ENCODE data around the gene TK2.

The TK2 gene

DNA sequence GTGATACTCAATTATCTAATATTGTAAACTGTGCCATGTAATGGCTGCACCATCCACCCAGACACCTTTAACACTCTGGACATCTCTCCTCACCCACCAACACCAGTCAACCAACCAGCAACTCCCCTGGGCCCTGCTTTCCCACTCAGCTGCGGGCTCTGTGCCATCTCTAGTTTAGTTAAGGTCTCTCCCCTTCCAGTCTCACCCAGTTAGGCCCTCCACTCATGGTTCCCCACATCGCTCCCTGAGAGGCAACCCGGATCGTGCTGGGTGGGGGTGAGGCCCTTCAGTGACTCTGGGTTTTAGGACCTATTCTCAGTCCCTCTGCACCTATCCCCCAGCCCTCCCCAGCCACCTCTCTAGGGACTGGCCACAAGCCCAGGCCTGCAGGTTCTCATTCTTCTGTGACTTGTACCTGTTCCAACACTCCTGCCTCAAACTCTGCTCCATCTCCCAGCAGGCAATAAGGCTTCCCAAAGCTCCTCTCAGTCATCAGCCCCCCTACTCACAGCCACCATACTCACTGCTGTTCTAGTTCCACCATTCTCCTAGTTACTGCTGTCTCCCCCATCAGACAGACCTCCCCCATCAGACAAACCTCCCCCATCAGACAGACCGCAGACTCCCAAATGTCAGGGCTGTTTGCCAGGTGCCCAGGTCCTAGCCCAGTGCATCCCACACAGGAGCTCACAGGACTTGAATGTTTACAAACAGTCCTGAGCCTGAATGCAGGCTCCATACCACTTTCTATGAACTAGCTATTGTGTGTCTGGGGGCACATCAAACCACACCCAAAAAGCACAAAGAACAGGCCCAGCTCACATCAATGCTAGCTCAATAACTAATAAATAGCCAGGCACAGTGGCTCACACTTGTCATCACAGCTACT, 2.6 kb downstream of the TK2 start:
- no peak for DNase-seq (ENCODE audit: low read depth in 1 of 2, low spot score in 1 of 2)

DNA sequence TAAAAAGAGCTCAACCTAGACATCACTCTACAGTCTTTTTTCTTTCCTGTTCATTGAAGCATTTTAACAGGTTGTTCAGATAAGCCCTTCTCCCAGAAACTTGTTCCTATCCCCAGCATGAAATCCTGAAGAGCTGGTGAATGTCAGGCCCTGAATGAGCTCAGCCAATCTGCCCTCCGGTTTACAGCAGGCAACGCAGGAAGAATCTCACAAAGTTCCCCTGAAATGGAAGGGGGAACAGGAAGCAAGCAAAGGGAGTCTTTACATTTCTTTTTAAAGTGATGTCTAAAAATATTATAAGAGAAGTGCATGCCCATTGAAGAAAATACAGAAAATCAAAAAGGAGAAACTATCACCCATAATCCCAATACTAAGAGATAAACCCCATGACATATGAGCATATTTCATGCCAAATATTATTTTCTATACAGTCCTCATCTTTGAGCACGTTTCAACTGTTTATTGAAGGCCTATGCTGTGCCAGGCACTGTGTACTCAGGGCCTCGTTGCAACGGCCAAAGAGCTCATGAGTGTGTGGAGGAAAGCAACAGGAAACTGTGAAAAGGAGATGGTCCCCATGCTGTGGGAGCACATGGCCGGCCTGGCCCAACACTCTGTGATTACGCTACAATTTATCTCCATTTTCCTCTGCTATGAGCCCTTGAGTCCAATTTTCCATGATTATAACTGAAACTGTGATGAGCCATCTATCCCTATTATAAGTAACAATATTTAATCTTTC, 5.7 kb downstream of the TK2 start:
- DNase-seq (ENCODE audit: low read depth in 1 of 2, low spot score in 1 of 2) = no peak

- DNase-seq (ENCODE audit: low read depth in 1 of 2, low spot score in 1 of 2) = no peak
Measured at GRCh38 chr16:66543541-66543940, 6.4 kb downstream of the TK2 start.

- DNase-seq (ENCODE audit: low read depth in 1 of 2, low spot score in 1 of 2) = no peak
Measured at GRCh38 chr16:66542396-66542795, 7.5 kb downstream of the TK2 start.

GRCh38 chr16:66541388-66542355, 8.2 kb downstream of the TK2 start:
- no peak for DNase-seq (ENCODE audit: low read depth in 1 of 2, low spot score in 1 of 2)

DNA sequence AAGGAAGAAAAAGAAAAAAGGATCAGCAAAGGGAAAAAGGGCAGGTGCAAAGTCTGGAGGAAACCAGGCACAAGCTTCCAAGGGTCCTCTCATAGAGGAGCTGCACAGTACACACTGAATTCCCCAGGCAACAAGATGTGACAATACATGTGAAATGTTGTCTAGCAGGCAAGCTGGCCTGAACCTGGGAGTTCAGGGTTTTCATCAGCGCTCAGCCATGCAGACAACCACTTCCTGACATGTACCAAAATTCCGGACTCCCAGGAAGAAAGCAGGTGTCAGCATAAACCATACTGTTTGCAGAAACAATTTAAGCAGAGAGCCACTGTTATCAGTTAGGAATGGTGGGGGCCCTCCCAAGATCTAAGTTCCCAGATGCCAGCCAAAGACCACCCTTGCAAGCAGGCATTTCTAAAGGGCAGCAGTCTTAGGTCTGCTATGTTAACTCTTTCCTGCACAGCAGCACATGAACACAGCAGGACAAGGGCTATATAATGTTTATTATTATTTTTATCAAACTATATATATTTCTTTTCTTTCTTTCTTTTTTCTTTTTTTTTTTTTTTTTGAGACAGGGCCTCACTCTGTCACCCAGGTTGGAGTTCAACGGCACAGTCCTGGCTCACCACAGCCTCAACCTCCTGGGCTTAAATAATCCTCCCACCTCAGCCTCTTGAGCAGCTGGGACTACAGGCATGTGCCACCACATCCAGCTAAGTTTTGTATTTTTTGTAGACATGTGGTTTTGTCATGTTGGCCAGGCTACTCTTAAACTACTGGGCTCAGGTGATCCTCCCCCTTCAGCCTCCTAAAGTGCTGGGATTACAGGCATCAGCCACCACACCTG, 10.1 kb downstream of the TK2 start:
- no peak for DNase-seq (ENCODE audit: low read depth in 1 of 2, low spot score in 1 of 2)

DNA sequence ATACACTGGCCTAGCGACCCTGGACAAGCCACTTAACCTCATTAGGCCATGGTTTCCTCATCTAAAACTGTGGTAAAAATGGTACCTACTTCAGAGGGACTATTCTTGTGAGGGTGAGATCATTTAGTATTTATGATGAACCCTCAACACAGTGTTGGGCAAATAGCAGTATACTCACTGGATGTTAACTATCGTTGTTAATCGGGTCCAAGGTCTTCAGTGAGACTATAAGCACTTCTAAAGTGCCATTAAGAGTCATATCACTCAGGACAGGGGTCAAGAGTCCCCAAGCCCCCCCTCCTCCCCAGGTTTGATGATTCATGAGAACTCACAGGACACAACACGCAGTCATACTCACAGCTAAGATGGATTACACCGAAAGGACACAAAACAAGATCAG, 11.0 kb downstream of the TK2 start:
- DNase-seq (ENCODE audit: low read depth in 1 of 2, low spot score in 1 of 2) = no peak

DNA sequence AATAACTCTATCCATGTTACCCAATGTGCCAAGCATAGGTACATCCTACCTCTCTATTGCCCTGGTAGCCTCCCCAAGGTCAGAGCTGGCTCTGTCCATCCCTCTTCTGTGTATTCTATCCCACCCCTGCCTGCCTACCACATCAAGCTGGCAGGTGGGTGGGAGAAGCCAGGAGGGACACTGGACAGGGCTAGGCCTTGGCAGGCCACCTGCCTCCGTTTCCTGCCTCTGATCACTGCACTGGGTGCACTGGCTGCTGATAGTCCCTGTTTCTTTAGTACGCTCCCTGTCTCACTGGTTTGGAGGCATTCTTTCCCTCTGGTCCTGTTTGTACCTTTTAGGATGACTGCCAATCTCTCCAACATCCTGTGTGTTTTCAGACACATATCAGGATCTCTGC, 12.7 kb downstream of the TK2 start:
- no peak for DNase-seq (ENCODE audit: low read depth in 1 of 2, low spot score in 1 of 2)

DNA sequence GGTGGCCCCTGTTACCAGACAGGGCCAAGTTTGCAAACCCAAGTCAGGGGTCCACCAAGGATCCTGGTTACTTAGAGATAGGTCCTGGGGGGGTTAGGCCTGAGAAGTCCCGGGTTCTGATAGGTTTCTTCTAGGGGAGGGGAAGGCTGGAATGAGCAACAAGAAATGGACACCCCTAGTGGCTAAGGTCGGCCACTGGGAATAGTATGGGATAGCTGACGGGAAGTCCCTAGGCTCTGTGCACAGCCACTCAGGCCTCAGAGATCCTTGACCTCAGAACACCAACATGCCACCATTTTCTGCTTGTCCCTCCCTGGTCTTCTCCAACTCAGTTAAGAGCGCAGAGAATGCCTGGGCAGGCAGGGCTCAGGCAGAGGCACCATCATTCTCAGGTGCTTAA, 13.4 kb downstream of the TK2 start:
- no peak for DNase-seq (ENCODE audit: low read depth in 1 of 2, low spot score in 1 of 2)

GRCh38 chr16:66534376-66534799, 15.5 kb downstream of the TK2 start:
- DNase-seq (ENCODE audit: low read depth in 1 of 2, low spot score in 1 of 2) = no peak

- no peak for DNase-seq (ENCODE audit: low read depth in 1 of 2, low spot score in 1 of 2)
Measured at GRCh38 chr16:66529475-66529874, 20.4 kb downstream of the TK2 start.

- no peak for DNase-seq (ENCODE audit: low read depth in 1 of 2, low spot score in 1 of 2)
Measured at GRCh38 chr16:66528294-66528693, 21.6 kb downstream of the TK2 start.

GRCh38 chr16:66525396-66526180, 24.3 kb downstream of the TK2 start:
- no peak for DNase-seq (ENCODE audit: low read depth in 1 of 2, low spot score in 1 of 2)

- DNase-seq (ENCODE audit: low read depth in 1 of 2, low spot score in 1 of 2) = no peak
Measured at GRCh38 chr16:66524601-66525164, 25.2 kb downstream of the TK2 start.

DNA sequence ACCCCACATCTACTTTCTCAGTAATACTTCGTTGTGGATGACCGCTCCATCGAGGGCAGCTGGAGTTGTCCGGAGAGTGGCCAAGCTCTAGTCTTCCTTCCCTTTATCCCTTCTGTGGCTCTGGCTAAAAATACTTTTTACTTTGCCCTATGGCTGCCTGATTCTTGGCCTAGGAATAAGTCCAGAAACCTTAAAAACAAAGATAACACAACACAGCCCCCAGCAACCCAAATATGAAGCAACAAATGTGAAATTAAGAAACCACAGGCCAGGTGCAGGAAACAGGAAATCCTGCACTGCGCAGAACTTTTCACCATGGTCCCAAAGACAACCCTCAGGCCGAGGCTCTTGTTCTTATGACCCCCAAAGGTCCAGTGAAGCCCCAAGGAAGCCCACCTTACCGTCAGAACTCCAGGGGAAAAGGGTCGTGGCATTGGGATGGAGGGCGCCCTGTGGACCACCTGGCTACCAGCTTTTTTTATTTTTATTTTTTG, 26.0 kb downstream of the TK2 start:
- no peak for DNase-seq (ENCODE audit: low read depth in 1 of 2, low spot score in 1 of 2)

DNA sequence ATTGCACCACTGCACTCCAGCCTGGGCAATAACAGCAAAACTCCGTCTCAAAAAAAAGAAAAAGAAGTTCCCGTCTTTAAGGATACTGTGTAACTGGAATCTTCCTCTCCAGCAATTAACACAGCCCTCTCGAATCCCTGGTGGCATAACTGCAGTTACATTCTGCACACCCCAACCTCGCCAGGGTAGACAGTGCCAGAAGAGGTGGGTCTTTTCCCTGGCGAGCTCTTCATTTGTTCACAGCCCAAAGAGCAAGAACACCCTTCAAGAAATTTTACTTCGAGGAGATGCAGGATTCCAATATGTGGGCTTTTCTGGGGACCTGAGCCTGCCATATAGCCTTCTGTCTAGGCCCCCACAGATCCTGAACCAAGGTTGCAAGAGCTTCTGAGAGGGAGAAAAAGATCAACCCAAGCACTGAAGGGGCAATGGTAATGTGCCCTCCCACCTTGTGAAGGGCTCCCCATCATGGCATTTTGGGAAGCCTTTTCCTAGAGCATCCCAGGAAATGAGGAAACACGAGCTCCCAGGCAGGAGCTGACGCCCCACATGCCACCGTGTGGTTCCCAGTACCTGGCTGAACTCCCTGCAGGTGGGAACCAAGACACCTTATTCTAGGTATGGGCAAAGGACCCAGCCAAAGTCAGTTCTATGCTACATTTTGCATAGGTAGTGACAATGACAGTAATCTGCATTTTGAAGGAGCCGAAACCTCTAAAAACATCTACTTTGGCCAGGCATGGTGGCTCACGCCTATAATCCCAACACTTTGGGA, 26.9 kb downstream of the TK2 start:
- DNase-seq (ENCODE audit: low read depth in 1 of 2, low spot score in 1 of 2) = no peak

DNA sequence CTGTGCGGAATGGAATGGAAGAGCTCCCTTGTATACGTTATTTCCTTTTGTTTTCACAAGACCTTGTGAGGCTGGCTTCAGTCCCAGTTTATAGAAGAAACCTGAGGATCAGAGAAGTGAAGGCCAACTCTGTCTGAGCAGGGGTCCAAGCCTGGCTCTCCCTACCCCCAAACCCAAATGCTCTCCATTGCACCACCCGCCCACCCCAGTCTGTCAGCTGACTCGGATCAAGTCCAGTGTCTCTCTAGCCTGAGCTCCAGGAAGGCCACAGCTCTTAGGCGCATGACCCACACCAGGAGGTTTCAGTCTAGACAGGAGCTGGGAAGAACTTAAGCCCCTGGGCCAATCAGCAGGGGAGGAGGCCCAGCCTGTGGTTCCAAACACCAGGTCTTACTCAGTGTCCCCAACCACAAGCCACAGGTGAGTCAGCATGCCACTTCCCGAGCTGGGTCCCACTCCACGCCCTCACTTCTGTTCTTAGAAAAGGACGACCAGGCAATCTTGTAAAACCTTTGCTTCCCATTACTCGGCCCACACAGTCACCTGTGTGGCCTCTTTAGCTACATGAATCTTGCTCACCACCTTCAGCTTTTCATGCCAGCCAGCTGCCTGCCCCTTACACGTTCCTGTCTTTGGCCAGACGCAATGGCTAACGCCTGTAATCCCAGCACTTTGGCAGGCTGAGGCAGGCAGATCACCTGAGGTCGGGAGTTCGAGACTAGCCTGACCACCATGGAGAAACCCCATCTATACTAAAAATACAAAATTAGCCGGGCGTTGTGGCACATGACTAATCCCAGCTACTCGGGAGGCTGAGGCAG, 27.8 kb downstream of the TK2 start:
- peak; percentile 78 to 83 for DNase-seq (ENCODE audit: low read depth in 1 of 2, low spot score in 1 of 2)

All from activated T-helper 1 cell treated with anti-CD3 and anti-CD28 coated beads, Interleukin-2, amount 50 U/mL, for 16 hours (primary cell).